GM20000 (cell line): ENCODE data around the gene NLRP3.

Source experiments
- DNase-seq: peaks from one replicate; pipeline ENCODE4 v3.0.0; 2012; ENCODE audit warnings: low spot score
- CTCF ChIP-seq: IDR thresholded peaks from 2 replicates; pipeline ENCODE4 v1.5.1; 2012; ENCODE audit warnings: mild to moderate bottlenecking, control low read depth; ENCODE audit errors: extremely low read depth, missing control alignments

Gene NLRP3

DNA sequence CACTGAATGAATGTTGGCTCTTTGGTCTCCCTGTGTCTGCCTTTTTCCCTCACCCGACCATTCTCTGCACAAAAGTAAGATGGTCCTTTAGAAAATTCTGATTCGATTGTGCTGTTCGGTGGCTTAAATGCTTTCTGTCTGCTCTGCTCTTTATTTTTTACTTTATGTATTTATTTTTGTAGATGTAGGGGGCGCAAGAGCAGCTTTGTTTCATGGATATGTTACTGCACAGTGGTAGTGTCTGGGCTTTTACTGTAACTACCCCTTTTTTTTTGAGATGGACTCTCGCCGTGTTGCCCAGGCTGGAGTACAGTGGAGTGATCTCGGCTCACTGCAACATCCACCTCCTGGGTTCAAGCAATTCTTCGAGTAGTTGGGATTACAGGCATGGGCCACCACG, 15.7 kb downstream of the NLRP3 start:
- no peak for TF ChIP-seq CTCF
- DNase-seq = no peak

DNA sequence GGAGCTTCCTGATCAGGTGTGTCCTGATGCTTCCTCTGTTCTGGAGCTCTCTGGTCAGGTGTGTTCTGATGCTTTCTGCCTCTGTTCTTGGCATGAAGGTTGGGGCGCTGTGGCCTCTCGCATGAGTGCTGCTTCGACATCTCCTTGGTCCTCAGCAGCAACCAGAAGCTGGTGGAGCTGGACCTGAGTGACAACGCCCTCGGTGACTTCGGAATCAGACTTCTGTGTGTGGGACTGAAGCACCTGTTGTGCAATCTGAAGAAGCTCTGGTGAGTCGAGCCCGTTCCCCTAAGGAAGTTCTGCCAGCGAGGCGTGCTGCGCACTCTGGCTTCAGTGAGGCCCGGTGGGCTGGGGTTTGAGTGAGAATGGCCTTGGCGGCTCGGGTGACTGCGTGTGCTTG, 18.0 kb downstream of the NLRP3 start:
- no peak for DNase-seq

DNA sequence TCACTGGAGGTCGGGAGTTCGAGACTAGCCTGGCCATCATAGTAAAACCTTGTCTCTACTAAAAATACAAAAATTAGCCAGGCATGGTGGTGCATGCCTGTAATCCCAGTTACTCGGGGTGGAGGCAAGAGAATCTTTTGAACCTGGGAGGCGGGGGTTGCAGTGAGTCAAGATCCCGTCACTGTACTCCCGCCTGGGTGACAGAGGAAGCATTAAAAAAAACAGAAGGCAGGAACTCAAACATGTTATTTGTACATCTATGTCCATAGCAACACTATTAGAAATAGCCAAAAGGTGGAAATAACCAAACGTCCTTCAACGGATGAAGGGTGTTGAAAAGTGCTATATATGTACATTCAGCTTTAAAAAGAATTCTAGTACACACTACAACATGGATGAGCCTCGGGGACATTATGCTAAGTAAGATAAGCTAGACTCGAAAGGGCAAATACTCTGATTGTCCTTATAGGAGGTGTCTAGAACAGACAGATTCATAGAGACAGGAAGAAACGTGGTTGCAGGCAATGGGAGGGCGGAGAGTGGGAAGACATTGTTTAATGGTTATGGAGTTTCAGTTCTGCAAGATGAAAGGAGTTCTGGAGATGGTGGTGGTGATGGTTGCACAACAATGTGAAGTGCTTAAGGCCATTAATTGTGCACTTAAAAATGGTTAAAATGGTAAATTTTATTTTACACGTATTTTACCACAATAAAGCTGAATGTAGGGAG, 19.2 kb downstream of the NLRP3 start:
- DNase-seq = no peak
- no peak for TF ChIP-seq CTCF

More for the DNA sequence above, 18.0 kb downstream of the NLRP3 start:
- no peak for TF ChIP-seq CTCF

GRCh38 chr1:247435759-247436147, 19.8 kb downstream of the NLRP3 start:
- no peak for TF ChIP-seq CTCF

GRCh38 chr1:247437551-247438505, 21.9 kb downstream of the NLRP3 start:
- no peak for DNase-seq
- no peak for TF ChIP-seq CTCF

More at GRCh38 chr1:247435759-247436147, 19.8 kb downstream of the NLRP3 start:
- no peak for DNase-seq

DNA sequence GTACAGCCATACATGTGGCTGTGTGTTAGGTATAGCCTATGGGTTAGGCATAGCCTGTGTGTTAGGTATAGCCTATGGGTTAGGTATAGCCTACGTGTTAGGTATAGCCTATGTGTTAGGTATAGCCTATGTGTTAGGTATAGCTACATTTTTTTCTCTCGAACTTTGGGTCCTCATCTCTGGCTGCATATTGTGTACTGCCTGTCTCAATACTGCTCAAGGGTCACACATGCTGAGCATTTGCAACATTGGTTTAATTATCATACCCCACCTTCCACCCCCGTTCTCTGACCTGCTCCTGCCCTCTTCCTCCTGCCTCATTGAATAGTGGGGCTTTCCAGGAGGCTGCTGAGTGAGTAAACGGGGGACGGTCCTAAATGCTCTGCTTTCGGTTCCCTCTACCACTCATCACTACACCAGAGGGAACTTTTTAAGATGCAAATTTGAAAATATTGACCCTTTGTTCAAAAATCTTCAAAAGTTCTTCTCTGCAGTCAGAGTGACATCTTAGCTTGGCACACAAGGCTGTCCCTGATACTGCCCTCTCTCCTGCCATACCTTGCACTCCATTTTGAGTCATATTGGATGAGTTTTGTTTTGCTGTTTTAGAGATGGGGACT, 24.1 kb downstream of the NLRP3 start:
- TF ChIP-seq CTCF = no peak
- DNase-seq = peak; percentile 82
